ENCODE measurements around the gene PNMA8A. TPM values are rescaled to one million over a fixed set of nuclear protein-coding genes. Genes with fewer than 3 reads are reported as not detected.

PNMA8A gene
- total RNA-seq, 2 donors from 2014 or later: 17.3 to 32.5 TPM

DNA sequence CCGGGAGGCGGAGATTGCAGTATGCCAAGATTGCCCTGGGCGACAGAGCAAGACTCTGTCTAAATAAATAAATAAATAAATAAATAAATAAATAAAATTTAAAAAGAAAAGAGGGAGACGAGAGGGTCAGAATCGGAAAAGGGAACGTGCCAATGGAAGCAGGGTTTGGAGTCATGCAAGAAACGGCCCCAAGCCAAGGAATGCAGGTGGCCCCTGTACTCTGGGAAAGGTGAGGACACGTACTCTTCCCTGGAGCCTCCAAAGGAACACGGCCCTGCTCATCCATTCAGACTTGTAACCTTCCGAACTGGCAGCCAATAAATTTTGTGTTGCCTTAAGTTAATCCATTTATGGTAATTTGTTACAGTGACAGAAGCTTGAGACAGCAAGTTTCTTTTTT lies 22.8 kb downstream of the PNMA8A start:
- TF ChIP-seq, protein P1, sequence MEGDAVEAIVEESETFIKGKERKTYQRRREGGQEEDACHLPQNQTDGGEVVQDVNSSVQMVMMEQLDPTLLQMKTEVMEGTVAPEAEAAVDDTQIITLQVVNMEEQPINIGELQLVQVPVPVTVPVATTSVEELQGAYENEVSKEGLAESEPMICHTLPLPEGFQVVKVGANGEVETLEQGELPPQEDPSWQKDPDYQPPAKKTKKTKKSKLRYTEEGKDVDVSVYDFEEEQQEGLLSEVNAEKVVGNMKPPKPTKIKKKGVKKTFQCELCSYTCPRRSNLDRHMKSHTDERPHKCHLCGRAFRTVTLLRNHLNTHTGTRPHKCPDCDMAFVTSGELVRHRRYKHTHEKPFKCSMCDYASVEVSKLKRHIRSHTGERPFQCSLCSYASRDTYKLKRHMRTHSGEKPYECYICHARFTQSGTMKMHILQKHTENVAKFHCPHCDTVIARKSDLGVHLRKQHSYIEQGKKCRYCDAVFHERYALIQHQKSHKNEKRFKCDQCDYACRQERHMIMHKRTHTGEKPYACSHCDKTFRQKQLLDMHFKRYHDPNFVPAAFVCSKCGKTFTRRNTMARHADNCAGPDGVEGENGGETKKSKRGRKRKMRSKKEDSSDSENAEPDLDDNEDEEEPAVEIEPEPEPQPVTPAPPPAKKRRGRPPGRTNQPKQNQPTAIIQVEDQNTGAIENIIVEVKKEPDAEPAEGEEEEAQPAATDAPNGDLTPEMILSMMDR (conservative IDR thresholded peaks at IDR 0.05): no peak
- no peak overlapping the region for H3K4me3 Mint-ChIP-seq

DNA sequence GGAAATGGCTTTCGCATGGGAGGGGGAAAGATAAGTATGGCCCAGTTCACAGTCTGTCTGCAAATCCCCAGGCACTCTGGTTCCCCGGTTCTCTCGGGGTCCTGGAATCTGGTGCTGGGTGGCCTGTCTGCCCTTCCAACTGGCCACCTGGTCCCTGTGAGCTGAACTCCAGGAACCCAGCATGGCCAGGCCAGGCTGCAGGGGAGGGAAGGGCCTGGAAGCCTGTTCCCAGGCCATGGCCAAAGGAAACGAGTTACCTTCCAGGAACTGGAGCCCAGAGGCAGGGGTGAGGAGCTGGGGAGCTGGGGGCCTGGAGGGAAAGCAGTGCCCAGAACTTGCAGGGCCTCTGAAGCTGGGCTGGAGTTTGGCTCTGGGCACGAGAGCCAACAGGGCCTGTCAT lies 23.5 kb downstream of the PNMA8A start:
- DNase-seq: no peak
- no peak overlapping the region for H3K9ac ChIP-seq (ENCODE audit: extremely low read depth, low read length, poor library complexity, severe bottlenecking)
- peaks cover 9% of the 10 kb centered on the region for H3K9me3 Mint-ChIP-seq
- H3K27me3 ChIP-seq (ENCODE audit: control insufficient read depth, insufficient read depth, low read length, poor library complexity, severe bottlenecking): no peaks in the 10 kb centered on the region
- H3K36me3 Mint-ChIP-seq (ENCODE audit: low read depth): peaks cover 4% of the 10 kb centered on the region
- H3K4me3 ChIP-seq (ENCODE audit: low read length): no peak overlapping the region
- TF ChIP-seq, protein P1 (conservative IDR thresholded peaks at IDR 0.05): no peak
- H3K27ac Mint-ChIP-seq: no peak overlapping the region
- no peaks in the 10 kb centered on the region for H3K4me1 Mint-ChIP-seq
- H3K4me3 Mint-ChIP-seq: no peak overlapping the region
- peaks cover 2% of the 10 kb centered on the region for H3K27me3 Mint-ChIP-seq (ENCODE audit: insufficient read depth)
- no peaks in the 10 kb centered on the region for H3K4me1 ChIP-seq (ENCODE audit: control insufficient read depth, insufficient read depth, low read length)
- WGBS, 2 experiments (ENCODE audit: insufficient coverage in 1 of 2, insufficient read length in 1 of 2): 90 to 93% methylated on average over 3 to 5 of the region's 5 CpGs
- no peaks in the 10 kb centered on the region for H3K36me3 ChIP-seq (ENCODE audit: control insufficient read depth, insufficient read depth, low read length)
- H3K9me3 ChIP-seq (ENCODE audit: control insufficient read depth, low read length): peaks cover 9% of the 10 kb centered on the region
- no peak overlapping the region for H3K27ac ChIP-seq (ENCODE audit: low read depth, low read length)

More for the DNA sequence above, 22.8 kb downstream of the PNMA8A start:
- peaks cover 9% of the 10 kb centered on the region for H3K9me3 Mint-ChIP-seq
- DNase-seq: no peak
- H3K36me3 Mint-ChIP-seq (ENCODE audit: low read depth): peaks cover 4% of the 10 kb centered on the region
- H3K27me3 Mint-ChIP-seq (ENCODE audit: insufficient read depth): peaks cover 2% of the 10 kb centered on the region
- H3K4me1 Mint-ChIP-seq: no peaks in the 10 kb centered on the region
- Histone ChIP-seq H3K4me3 (ENCODE audit: low read length) (no peak overlapping the region), H3K9ac (ENCODE audit: extremely low read depth, low read length, poor library complexity, severe bottlenecking) (no peak overlapping the region), H3K27me3 (ENCODE audit: control insufficient read depth, insufficient read depth, low read length, poor library complexity, severe bottlenecking) (no peaks in the 10 kb centered on the region), H3K4me1 (ENCODE audit: control insufficient read depth, insufficient read depth, low read length) (no peaks in the 10 kb centered on the region), H3K27ac (ENCODE audit: low read depth, low read length) (no peak overlapping the region), H3K36me3 (ENCODE audit: control insufficient read depth, insufficient read depth, low read length) (no peaks in the 10 kb centered on the region), H3K9me3 (ENCODE audit: control insufficient read depth, low read length) (peaks cover 9% of the 10 kb centered on the region)
- WGBS, 2 experiments (ENCODE audit: insufficient coverage in 1 of 2, insufficient read length in 1 of 2): 88% methylated on average over 6 to 9 of the region's 10 CpGs
- no peak overlapping the region for H3K27ac Mint-ChIP-seq

- Histone ChIP-seq H3K4me3 (ENCODE audit: low read length) (no peak overlapping the region), H3K4me1 (ENCODE audit: control insufficient read depth, insufficient read depth, low read length) (no peaks in the 10 kb centered on the region), H3K27me3 (ENCODE audit: control insufficient read depth, insufficient read depth, low read length, poor library complexity, severe bottlenecking) (no peaks in the 10 kb centered on the region), H3K9ac (ENCODE audit: extremely low read depth, low read length, poor library complexity, severe bottlenecking) (no peak overlapping the region), H3K27ac (ENCODE audit: low read depth, low read length) (no peak overlapping the region), H3K9me3 (ENCODE audit: control insufficient read depth, low read length) (peaks cover 9% of the 10 kb centered on the region), H3K36me3 (ENCODE audit: control insufficient read depth, insufficient read depth, low read length) (no peaks in the 10 kb centered on the region)
- no peak overlapping the region for H3K27ac Mint-ChIP-seq
- TF ChIP-seq, protein P1 (conservative IDR thresholded peaks at IDR 0.05): no peak
- H3K27me3 Mint-ChIP-seq (ENCODE audit: insufficient read depth): peaks cover 2% of the 10 kb centered on the region
- peaks cover 4% of the 10 kb centered on the region for H3K36me3 Mint-ChIP-seq (ENCODE audit: low read depth)
- WGBS, 2 experiments (ENCODE audit: insufficient coverage in 1 of 2, insufficient read length in 1 of 2): 77% methylated on average over 2 of the region's 3 CpGs; no CpG with 5 or more reads in 1 of the 2 experiments
- DNase-seq: no peak
- H3K4me1 Mint-ChIP-seq: no peaks in the 10 kb centered on the region
- H3K9me3 Mint-ChIP-seq: peaks cover 9% of the 10 kb centered on the region
- no peak overlapping the region for H3K4me3 Mint-ChIP-seq
Measured at GRCh38 chr19:46447006-46447405, 24.4 kb downstream of the PNMA8A start.
